Measurements from ENCODE around the gene MED31. TPM values are rescaled to one million over a fixed set of nuclear protein-coding genes. Genes with fewer than 3 reads are reported as not detected.

Gene MED31
- total RNA-seq (2022; extraction: Qiagen RNA extraction; ENCODE audit: low read depth), result 22.3 to 32.6 TPM (median 28.9 TPM) in 5 replicates

DNA sequence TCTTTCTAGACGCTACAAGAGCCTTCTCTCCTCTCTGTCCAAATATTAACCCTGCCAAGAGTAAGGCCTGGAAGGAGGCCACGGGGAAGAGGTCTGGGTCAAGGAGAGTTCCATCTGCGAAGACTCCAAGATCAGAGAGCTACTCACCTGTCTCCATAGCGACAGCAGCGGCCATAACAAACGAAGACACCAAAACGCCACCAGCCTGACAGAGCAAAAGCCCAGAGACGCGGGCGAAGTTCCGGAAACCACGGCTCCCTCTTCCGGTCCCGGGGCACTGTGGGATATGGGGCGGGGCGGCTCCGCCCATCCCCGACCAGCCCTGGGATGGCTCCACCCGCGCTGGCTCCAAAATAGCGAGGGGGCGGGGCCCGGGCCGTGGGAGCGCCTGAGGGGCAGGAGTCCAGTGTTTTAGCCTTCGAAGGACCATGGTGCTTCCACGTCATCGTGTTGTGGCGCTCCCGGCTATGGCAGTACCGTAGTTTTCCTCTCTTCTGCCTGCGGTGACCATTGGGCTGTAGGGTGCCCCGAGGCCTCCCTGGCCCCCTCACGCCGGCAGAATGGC is at the start of gene MED31, which contains the start of gene C17orf100:
TSS of gene MED31 (minus strand) at position 252 of the 565 bp plus-strand sequence. CDS start at position 175, 77 bp downstream.
TSS of gene C17orf100 (plus strand) at position 409 of the 565 bp plus-strand sequence. CDS start at position 561, 152 bp downstream.

DNA sequence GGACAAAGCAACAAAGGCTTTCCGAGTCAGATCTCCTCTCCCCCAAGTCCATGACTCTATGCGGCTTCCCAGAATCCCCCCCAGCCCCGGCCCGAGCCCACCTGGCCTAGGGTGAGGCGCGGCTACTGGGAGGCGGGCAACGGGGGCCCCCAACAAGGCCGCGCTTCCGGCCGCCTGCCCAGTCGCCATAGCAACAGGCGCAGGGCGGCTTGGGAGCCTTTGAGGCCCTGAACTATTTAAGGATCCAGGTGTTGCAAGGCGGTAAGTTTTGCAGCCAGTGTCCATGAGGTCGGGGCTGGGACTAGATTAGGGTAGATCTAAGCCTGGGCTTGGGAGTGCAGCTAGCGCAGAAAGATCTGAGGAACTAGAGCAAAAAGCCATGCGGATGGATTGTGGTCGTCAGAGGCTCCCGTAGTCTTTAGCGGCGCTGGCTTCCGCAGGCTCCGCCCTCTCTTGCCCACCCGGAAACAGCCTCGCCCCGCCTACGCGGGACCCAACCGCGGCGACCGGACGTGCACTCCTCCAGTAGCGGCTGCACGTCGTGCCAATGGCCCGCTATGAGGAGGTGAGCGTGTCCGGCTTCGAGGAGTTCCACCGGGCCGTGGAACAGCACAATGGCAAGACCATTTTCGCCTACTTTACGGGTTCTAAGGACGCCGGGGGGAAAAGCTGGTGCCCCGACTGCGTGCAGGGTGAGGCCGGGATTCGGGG is 10.7 kb downstream of the MED31 start, which contains the start of the genes KIAA0753 and TXNDC17:
TSS of gene KIAA0753 (minus strand) at position 176 of the 711 bp plus-strand sequence. CDS start 5,608 bp downstream, outside the sequence.
TSS of gene TXNDC17 (plus strand) at position 525 of the 711 bp plus-strand sequence. CDS start at position 548, 23 bp downstream.

Other genes with a start within 250 kb of the MED31 start
- not detected in 5 replicates for gene AIPL1, start 216.5 kb downstream of the MED31 start, total RNA-seq (2022; extraction: Qiagen RNA extraction; ENCODE audit: low read depth)
- 31.8 to 47.1 TPM (median 42.7 TPM) in 5 replicates for gene PIMREG, start 207.2 kb downstream of the MED31 start, total RNA-seq (2022; extraction: Qiagen RNA extraction; ENCODE audit: low read depth)
- 1.8 to 3.0 TPM (median 2.2 TPM) in 5 replicates for gene PITPNM3, start 95.0 kb downstream of the MED31 start, total RNA-seq (2022; extraction: Qiagen RNA extraction; ENCODE audit: low read depth)
- gene KIAA0753, start 10.9 kb downstream of the MED31 start, total RNA-seq (2022; extraction: Qiagen RNA extraction; ENCODE audit: low read depth), result 14.4 to 20.8 TPM (median 18.3 TPM) in 5 replicates
- gene TXNDC17, start 10.5 kb downstream of the MED31 start, total RNA-seq (2022; extraction: Qiagen RNA extraction; ENCODE audit: low read depth), result 346 to 556 TPM (median 427 TPM) in 5 replicates
- 1.6 to 3.1 TPM (median 2.9 TPM) in 5 replicates for gene C17orf100, start 157 bp upstream of the MED31 start, total RNA-seq (2022; extraction: Qiagen RNA extraction; ENCODE audit: low read depth)
- gene SLC13A5, start 61.8 kb upstream of the MED31 start, total RNA-seq (2022; extraction: Qiagen RNA extraction; ENCODE audit: low read depth), result 0.11 to 0.40 TPM (median 0.20 TPM) in 4 of 5 replicates, not detected in the other
- gene XAF1, start 104.4 kb upstream of the MED31 start, total RNA-seq (2022; extraction: Qiagen RNA extraction; ENCODE audit: low read depth), result 0.06 TPM in 1 of 5 replicates, not detected in the others
- not detected in 5 replicates for gene FBXO39, start 124.6 kb upstream of the MED31 start, total RNA-seq (2022; extraction: Qiagen RNA extraction; ENCODE audit: low read depth)
- 0.12 to 0.21 TPM in 2 of 5 replicates, not detected in the others for gene TEKT1, start 180.1 kb upstream of the MED31 start, total RNA-seq (2022; extraction: Qiagen RNA extraction; ENCODE audit: low read depth)